Measurements from ENCODE around the gene SUPT20H. TPM values are rescaled to one million over a fixed set of nuclear protein-coding genes. Genes with fewer than 3 reads are reported as not detected.

Gene SUPT20H
- 40.8 TPM for polyA plus RNA-seq

DNA sequence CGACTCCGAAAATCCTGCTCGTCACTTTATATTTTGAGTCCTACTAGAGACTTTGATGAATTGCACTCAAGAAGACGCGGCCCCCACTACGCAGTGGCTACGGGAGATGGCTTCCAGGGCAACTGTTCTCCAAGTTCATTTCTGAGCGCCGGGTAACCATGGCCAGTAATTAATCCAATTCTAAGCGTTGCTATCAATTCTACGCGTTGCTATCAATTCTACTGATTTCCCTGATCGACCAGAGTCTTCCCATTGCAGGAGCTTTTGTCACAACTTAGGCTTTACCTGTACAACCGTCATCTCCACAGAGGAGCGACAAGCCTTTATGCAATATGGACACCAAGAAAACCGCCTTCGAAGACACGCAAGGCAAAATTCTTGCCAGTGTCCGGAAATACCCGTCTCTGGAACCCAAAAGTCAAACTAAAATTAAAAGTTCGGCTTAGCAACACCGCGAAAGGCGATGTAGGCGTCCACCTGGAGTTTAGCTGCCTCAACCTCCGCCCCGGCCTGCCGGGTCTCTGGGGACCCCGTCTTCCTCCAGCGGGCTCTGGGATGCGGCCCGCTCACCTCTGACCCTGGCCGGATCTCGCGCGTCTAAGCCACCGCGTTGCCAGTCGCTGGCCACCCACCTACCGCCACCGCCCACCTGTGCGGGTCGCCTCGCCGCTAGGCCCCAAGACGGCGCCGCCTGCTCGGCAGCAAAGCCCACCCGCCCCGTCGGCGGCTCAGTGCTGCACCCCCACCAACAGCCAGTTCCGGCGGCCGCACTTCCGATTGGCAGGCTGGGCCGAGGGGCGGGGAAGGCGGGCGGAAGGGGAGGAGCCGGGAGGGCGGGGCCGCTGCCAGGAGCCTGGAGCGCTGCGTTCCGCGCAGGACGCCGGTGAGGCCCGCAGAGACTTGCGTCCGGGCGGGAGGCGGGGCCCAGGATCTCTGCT lies at the start of gene SUPT20H:
Gene SUPT20H (minus strand): TSS at position 779 of the 938 bp plus-strand sequence. CDS start 8,198 bp downstream, outside the sequence.
- H3K4me1 Mint-ChIP-seq = peaks cover 15 to 21% (median 19%) of the 10 kb centered on the region in 3 donors
- H3K27me3 Mint-ChIP-seq = no peaks in the 10 kb centered on the region
- H3K27ac Mint-ChIP-seq = peak within 1 kb of the TSS; percentile 85 to 100 (median 97)
- peaks cover 2% of the 10 kb centered on the region for H3K36me3 Mint-ChIP-seq
- H3K9me3 Mint-ChIP-seq = no peaks in the 10 kb centered on the region
- H3K4me3 Mint-ChIP-seq = peak within 1 kb of the TSS; percentile 92 to 99 (median 96)

DNA sequence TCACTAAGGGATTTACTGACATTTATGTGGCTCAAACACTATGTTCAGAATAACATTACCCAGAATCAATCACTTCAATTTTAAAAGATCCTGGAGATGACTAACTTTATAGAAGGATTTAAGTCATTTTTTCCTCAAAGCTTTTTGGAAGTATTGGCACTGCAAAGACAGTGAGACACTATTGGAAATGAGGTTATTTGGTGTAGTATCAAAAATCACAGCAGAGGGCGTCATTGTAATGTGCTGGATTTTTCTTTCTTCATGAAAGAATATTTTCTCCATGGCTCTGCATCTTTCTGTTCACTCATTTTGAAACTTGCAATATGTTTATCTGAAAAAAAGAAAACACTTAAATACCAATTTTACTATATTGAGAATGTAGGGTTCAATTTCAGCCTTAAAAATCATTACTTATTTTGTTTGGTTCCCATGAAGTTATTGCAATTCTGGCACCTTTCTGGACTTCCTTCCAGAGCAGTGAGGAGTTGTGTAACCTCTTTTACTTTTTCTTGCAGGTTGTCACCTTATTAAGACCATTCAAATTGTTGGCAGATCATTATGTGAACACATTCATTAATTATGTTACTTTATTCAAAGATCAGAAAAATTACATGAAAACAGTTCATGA lies 49.7 kb upstream of the SUPT20H start:
- H3K27ac Mint-ChIP-seq = no peak overlapping the region
- no peaks in the 10 kb centered on the region for H3K9me3 Mint-ChIP-seq
- H3K27me3 Mint-ChIP-seq = no peaks in the 10 kb centered on the region
- no peaks in the 10 kb centered on the region for H3K36me3 Mint-ChIP-seq
- no peaks in the 10 kb centered on the region for H3K4me1 Mint-ChIP-seq
- no peak overlapping the region for H3K4me3 Mint-ChIP-seq

DNA sequence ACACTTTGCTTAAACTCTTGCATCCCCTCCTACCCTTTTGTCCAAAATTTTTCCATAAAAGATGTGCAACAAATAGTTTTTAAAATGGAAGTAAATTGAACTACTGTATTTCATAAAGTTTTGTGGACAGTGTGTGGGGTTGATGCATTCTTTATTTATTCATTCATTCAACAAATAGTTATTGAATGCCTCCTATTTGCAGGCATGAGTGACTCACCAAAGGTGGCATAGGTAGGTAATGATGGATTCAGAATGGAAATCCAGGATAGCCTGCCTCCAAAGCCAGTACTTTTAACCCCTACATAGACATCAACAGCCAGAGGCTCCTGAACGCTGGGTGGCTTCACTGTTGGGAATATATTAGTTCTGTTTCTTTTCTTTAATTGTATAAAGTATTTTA lies 48.4 kb upstream of the SUPT20H start:
- Mint-ChIP-seq H3K27ac (no peak overlapping the region), H3K9me3 (no peaks in the 10 kb centered on the region), H3K4me1 (no peaks in the 10 kb centered on the region), H3K27me3 (no peaks in the 10 kb centered on the region), H3K4me3 (no peak overlapping the region), H3K36me3 (no peaks in the 10 kb centered on the region)

DNA sequence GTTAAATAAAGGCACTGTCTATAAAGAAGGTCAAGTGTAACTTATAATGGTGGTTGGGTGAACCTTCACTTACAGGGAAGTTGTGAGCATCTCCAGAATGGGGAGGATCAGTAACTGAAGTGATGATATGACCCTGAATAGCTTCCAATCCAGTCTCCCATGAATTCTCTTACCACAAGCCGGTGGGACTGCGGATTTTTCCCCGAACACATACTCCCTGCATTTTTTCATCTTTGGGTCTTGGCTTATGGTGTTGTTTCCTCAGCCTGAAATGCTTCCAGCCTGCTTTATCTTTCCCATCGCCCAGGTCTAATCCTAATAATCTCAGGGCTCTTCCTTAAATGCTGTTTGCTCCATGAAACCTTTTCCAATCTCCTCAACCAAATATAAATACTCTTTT lies 48.0 kb upstream of the SUPT20H start:
- no peaks in the 10 kb centered on the region for H3K27me3 Mint-ChIP-seq
- H3K27ac Mint-ChIP-seq = no peak overlapping the region
- no peak overlapping the region for H3K4me3 Mint-ChIP-seq
- H3K9me3 Mint-ChIP-seq = no peaks in the 10 kb centered on the region
- H3K36me3 Mint-ChIP-seq = no peaks in the 10 kb centered on the region
- H3K4me1 Mint-ChIP-seq = no peaks in the 10 kb centered on the region

DNA sequence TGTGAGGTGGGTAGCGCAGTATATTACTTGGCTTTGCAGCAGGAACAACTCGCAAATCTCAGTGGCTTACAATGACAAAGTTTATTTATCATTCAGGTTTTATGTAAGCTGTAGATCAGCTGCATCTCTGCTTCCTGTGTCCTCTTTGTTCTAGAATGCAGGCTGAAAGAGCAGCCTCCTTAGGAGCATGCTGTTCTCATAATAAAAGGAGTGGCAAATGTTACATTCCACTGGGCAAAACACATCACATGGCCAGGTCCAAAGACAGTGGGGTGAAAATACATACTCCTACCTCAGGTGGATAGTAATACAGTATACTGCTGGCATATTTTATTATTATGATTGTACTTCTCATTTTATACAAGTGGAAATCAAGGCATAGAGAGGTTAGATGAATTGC lies 47.2 kb upstream of the SUPT20H start:
- H3K36me3 Mint-ChIP-seq = no peaks in the 10 kb centered on the region
- peaks cover 2% of the 10 kb centered on the region for H3K27me3 Mint-ChIP-seq
- no peak overlapping the region for H3K4me3 Mint-ChIP-seq
- no peak overlapping the region for H3K27ac Mint-ChIP-seq
- no peaks in the 10 kb centered on the region for H3K4me1 Mint-ChIP-seq
- no peaks in the 10 kb centered on the region for H3K9me3 Mint-ChIP-seq

DNA sequence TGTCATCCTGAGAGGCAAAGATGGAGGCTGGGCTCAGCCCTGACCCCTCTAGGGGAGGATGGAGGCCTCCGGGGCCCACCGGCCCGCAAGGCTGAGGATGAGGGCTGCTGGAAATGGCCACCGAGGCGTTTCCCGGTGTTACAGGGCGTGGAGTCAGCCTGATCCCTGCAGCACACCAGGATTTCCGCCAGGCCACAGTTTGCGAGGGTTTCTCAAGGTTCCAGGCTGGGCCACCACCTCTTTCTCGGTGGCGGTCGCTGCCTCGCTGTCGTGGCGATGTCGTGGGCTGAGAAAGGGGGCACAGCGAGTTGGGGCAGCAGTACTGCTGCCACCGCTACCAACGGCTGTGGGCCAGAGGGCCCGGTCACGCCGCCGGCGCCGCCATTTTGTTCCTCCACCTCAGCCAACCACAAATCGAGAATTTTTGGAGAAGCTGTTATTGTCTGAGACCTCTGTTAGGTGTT lies 45.8 kb upstream of the SUPT20H start, which contains the start of gene CSNK1A1L:
Gene CSNK1A1L (minus strand): TSS at position 414 of the 464 bp plus-strand sequence. CDS start 408 bp downstream, at position 6.
- Mint-ChIP-seq H3K27ac (no peak within 1 kb of the TSS), H3K27me3 (peaks cover 6% of the 10 kb centered on the region), H3K4me3 (no peak within 1 kb of the TSS), H3K9me3 (no peaks in the 10 kb centered on the region), H3K4me1 (no peaks in the 10 kb centered on the region), H3K36me3 (no peaks in the 10 kb centered on the region)

DNA sequence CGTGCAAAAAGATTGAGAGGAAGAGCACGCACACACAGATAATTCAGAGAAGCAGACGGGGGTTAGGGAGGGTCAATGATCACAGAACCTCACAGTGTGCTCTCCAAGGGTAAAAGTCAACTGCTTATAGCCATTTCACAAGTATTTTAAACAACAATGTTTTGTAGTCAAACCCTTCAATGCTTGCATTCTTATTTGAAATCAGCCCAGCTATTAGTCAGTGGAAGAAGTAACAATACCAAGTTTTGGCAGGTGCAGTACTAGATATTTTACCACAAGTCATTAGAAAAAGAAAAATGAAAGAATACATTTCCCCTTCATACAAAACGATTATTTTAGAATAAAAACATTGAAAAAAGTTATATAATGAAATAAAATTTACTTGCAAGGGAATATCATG lies 43.4 kb upstream of the SUPT20H start:
- peaks cover 6% of the 10 kb centered on the region for H3K27me3 Mint-ChIP-seq
- H3K4me1 Mint-ChIP-seq = no peaks in the 10 kb centered on the region
- H3K4me3 Mint-ChIP-seq = no peak overlapping the region
- H3K36me3 Mint-ChIP-seq = no peaks in the 10 kb centered on the region
- no peak overlapping the region for H3K27ac Mint-ChIP-seq
- H3K9me3 Mint-ChIP-seq = peaks cover 0 to 2% (median 0%) of the 10 kb centered on the region in 3 donors

DNA sequence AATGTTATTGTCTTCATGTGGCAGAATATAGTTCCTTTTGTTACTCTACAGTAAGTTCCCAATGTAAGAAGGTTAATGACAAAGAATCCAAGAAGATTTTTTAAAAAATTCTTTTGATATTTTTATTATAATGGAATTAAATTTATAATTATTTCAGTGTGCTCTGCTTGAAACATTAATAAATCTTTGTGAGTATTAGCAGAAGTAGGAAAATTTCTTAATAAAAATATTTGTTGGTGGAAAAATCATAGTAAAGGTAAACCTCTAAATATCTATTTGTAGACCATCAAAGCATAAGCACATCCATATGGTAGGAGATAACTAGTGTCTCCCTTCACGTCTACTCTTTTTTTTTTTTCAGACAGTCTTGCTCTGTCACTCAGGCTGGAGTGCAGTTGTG lies 41.7 kb upstream of the SUPT20H start:
- H3K36me3 Mint-ChIP-seq = no peaks in the 10 kb centered on the region
- H3K27ac Mint-ChIP-seq = no peak overlapping the region
- no peak overlapping the region for H3K4me3 Mint-ChIP-seq
- no peaks in the 10 kb centered on the region for H3K4me1 Mint-ChIP-seq
- peaks cover 6% of the 10 kb centered on the region for H3K27me3 Mint-ChIP-seq
- peaks cover 0 to 2% (median 0%) of the 10 kb centered on the region in 3 donors for H3K9me3 Mint-ChIP-seq

DNA sequence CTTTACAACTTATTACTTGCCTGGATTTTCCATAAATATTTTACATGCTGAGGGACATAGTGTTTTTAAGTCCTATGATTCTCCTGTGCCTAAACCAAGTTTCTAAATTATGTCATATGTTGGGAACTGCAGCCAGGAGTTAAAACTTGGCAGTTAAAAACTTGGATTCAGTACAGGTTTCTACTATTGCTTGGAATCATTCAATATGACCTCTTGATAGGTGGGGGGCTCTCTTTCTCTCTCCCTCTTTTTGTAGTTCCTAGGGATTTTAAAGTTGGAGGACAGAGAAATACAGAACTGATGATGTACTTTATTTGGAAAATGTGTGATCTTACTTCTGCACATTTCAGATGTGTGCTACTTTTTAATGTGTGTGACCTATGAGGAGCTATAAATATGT lies 41.2 kb upstream of the SUPT20H start:
- Mint-ChIP-seq H3K27ac (no peak overlapping the region), H3K27me3 (peaks cover 6% of the 10 kb centered on the region), H3K9me3 (peaks cover 0 to 2% (median 0%) of the 10 kb centered on the region in 3 donors), H3K4me1 (no peaks in the 10 kb centered on the region), H3K36me3 (no peaks in the 10 kb centered on the region), H3K4me3 (no peak overlapping the region)

DNA sequence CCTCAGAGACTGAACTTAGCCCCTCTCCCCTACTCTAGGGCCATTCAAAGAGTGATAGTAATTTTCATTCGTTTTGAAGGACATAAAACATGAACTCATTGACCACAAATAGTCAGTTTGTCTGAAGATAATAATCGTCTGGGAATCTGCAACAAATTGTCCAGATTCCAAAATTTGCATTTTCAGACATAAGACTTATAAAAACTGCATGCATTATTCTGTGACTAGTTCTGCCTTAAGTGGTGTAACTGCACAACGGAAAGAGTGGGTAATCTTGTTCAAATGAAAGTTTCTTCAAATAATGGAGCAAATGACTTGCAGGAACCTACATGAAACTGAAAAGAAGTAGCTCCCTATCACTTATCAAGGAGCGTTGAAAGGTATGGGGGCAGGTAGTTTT lies 37.6 kb upstream of the SUPT20H start:
- no peak overlapping the region for H3K4me3 Mint-ChIP-seq

DNA sequence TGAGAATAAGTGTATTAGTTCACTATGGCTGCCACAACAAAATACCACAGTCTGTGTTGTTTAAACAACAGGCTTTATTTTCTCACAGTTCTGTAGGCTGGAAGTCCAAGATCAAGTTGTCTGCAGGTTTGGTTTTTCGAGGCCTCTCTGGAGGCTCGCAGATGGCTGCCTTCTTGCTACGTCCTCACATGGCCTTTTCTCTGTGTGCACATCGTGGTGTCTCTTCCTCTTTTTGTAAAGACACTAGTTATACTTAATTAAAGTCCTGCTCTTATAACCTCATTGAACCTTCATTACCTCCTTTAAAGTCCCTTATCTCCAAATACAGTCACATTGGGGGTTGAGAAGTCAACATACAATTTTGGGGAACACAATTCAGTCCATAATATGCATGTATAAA lies 35.4 kb upstream of the SUPT20H start:
- no peaks in the 10 kb centered on the region for H3K36me3 Mint-ChIP-seq

More for the DNA sequence above, 37.6 kb upstream of the SUPT20H start:
- H3K9me3 Mint-ChIP-seq = peaks cover 0 to 2% (median 0%) of the 10 kb centered on the region in 3 donors
- H3K27ac Mint-ChIP-seq = no peak overlapping the region
- H3K27me3 Mint-ChIP-seq = peaks cover 9% of the 10 kb centered on the region
- no peaks in the 10 kb centered on the region for H3K4me1 Mint-ChIP-seq
- H3K36me3 Mint-ChIP-seq = no peaks in the 10 kb centered on the region

DNA sequence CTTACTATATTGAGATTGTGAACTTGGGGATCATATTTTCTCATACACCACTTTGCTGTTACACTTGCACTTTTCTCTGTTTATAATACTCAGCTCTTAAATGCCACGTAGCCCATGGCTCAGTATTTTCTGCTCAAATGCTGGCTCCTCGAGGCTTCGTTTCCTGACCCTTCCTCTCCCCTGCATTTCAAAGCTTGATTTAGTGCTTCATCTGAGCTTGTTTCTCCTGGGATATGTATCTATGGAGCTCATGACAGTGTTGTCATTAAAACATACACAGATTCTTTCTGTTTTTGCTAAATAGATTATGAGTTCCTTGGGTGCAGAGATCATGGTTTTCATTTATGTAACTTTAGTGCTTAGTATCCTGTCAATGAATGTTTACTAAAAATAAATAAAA lies 34.6 kb upstream of the SUPT20H start:
- Mint-ChIP-seq H3K4me1 (peaks cover 0 to 2% (median 0%) of the 10 kb centered on the region in 3 donors), H3K27me3 (peaks cover 4% of the 10 kb centered on the region), H3K36me3 (no peaks in the 10 kb centered on the region), H3K27ac (no peak overlapping the region), H3K9me3 (peaks cover 0 to 2% (median 0%) of the 10 kb centered on the region in 3 donors), H3K4me3 (no peak overlapping the region)

More for the DNA sequence above, 35.4 kb upstream of the SUPT20H start:
- H3K27ac Mint-ChIP-seq = no peak overlapping the region
- H3K27me3 Mint-ChIP-seq = peaks cover 4% of the 10 kb centered on the region
- H3K9me3 Mint-ChIP-seq = peaks cover 0 to 2% (median 0%) of the 10 kb centered on the region in 3 donors
- H3K4me1 Mint-ChIP-seq = peaks cover 0 to 2% (median 0%) of the 10 kb centered on the region in 3 donors
- no peak overlapping the region for H3K4me3 Mint-ChIP-seq

DNA sequence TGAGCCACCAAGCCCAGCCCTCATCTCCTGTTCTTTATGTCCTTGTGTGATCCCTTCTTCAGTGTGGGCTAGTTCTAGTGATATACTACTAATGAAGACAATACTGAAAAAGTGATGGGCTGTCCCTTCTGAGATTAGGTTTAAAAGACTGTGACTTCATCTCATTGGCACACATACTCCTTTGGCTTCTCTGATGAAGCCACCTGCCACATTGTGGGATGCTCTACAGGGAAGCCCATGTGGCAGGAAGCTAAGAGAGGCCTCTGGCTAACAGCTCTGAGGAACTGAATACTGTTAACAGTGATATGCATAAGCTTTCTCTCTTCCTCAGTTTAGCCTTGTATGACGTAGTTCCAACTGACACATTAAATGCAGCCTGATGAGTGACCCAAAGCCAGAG lies 32.3 kb upstream of the SUPT20H start:
- H3K27ac Mint-ChIP-seq = no peak overlapping the region
- no peaks in the 10 kb centered on the region for H3K36me3 Mint-ChIP-seq
- H3K4me3 Mint-ChIP-seq = no peak overlapping the region
- H3K27me3 Mint-ChIP-seq = peaks cover 9% of the 10 kb centered on the region
- H3K4me1 Mint-ChIP-seq = peaks cover 0 to 2% (median 0%) of the 10 kb centered on the region in 3 donors
- no peaks in the 10 kb centered on the region for H3K9me3 Mint-ChIP-seq

DNA sequence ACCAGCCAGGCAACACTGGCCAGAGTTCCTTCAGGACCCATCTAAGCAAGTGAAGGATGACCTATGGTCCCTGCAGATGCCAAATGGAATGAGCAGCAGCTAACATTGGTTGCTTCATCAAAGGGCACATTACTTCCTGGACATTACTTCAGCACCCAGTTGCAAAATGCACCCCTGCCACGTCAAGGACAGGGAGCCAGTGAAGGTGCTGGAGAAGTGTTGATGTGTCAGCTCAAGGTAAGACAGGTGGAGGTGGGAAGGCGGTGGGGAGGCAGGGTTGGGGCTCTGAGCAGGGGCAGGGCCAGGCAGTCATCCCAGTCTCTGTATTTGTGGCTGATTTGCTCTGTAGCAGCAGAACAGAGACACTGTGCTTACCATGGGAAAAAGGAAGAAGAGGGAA lies 31.4 kb upstream of the SUPT20H start:
- H3K27me3 Mint-ChIP-seq = peaks cover 9% of the 10 kb centered on the region
- H3K4me3 Mint-ChIP-seq = no peak overlapping the region
- no peak overlapping the region for H3K27ac Mint-ChIP-seq
- H3K36me3 Mint-ChIP-seq = no peaks in the 10 kb centered on the region
- H3K4me1 Mint-ChIP-seq = peaks cover 0 to 2% (median 0%) of the 10 kb centered on the region in 3 donors
- no peaks in the 10 kb centered on the region for H3K9me3 Mint-ChIP-seq

DNA sequence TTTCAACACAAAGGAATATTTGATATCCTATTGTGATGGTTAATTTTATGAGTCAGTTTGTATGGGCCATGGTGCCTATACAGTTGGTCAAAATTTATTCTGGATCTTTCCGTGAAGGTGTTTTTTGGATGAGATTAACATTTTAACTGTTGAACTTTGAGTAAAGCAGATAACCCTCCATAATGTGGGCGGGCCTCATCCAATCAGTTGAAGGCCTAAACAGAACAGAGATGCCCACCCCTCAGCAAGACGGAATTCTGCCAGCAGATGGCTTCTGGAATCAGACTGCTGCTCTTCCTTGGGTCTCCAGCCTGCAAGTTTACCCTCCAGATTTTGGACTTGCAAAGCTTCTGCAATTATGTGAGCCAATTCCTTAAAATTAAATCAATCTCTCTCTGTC lies 30.0 kb upstream of the SUPT20H start:
- Mint-ChIP-seq H3K4me1 (peaks cover 0 to 2% (median 0%) of the 10 kb centered on the region in 3 donors), H3K27me3 (peaks cover 9% of the 10 kb centered on the region), H3K27ac (no peak overlapping the region)

More for the DNA sequence above, 30.0 kb upstream of the SUPT20H start:
- no peaks in the 10 kb centered on the region for H3K9me3 Mint-ChIP-seq
- no peak overlapping the region for H3K4me3 Mint-ChIP-seq
- no peaks in the 10 kb centered on the region for H3K36me3 Mint-ChIP-seq

Measured in IgD-negative memory B cell (primary cell).